ENCODE measurements around the gene POLR2C.

DNA sequence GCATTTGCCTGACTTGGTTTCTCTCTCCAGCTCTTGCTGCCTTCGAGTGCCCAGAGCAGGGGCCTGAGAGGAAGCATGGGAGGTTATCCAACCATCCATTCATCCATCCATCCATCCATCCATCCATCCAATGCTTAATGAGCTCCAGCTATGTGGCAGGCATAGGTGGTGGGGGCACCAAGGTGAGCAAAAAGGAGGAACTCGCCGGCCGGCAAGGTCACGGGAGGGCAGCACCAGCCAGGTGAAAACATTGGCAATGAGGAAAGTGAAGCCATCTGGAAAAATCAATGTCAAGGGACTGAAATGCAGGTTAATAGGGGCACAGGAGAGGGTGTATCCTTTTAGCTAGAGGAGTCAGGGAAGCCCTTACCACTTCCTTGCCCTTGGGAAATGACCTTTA lies 42.0 kb downstream of the POLR2C start:
- no peak for TF ChIP-seq EZH2phosphoT487 (IDR thresholded peaks at IDR 0.05; ENCODE audit: low read depth)
- TF ChIP-seq CTCF (IDR thresholded peaks at IDR 0.05; ENCODE audit: low read depth, low read length): no peak

Data from OCI-LY3 (cell line).